Measurements from ENCODE around the gene ACMSD.
"Not testable (repeated sequence)": the region's sequence is repeated elsewhere in the genome, so short reads cannot be mapped to it uniquely, and the experiment has no call there.

The ACMSD gene

DNA sequence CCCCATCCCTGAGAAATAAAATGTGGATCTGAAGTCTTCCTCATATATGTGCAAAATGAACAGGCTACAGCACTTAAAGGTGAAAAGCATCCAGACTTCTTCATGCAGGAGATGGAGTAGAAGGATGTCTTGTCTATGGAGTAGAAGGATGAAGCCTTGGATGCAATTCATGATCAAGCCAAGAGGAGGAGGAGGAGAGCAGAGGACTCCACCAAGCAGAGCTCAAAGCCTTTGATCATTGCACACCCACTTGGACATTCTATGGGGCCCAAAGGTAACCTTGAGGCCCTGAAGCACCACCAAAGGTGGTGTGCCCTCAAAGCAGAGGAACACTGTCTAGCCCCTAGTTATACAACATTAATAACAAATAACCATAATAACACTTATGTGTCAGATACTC lies 17.3 kb downstream of the ACMSD start:
- no peak for DNase-seq

DNA sequence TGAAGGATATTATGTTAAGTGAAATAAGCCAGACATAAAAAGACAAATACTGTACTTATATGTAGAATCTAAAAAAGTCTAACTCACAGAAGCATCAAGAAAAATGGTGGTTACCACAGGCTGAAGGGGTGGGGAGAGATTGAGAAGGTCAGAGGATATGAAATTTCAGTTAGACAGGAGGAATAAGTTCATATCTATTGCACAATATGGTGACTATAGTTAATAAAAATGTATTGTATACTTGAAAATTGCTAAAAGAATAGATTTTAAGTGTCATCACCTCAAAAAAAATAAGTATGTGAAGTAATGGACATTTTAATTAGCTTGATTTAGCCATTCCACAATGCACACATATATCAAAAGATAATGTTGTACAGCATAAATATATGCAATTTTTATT lies 19.8 kb downstream of the ACMSD start:
- DNase-seq, result no peak

DNA sequence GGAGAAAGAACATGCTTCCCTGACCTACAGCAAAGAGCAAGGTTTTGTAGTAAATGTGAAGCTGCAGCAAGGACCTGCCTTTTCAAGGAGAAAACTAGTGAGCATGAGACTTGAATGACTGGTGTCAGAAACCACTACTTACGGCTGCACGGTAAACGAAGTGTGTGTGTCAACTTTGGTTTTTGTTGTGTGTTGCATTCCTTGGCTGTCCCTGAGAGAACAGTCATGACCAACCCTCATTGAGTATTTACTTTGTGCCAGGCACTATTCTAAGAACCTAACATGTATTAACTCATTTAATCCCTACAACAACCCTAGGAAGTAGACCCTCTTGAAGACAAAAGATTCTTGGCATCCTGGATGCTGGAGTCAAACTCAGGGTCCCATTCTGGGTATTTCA lies 22.8 kb downstream of the ACMSD start:
- DNase-seq, result no peak

DNA sequence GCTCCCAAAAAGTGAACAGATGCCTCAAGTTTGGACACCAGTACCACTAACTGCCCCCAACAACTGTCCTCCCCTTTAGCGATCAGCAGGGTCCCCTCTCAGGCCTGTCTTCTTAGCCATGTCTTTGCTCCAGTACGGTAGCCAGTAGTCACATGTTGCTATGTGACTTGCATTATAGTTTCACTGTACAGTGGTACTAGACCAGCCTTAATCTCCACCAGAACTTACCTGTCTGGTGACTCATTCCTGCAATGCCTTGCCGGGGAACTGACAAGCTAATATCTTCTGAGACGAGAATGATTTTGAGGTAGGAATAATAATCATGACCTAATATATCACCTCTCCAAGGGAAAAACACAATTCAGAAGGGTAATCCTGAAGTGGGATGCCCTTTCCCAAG lies 23.7 kb downstream of the ACMSD start:
- no peak for DNase-seq

DNA sequence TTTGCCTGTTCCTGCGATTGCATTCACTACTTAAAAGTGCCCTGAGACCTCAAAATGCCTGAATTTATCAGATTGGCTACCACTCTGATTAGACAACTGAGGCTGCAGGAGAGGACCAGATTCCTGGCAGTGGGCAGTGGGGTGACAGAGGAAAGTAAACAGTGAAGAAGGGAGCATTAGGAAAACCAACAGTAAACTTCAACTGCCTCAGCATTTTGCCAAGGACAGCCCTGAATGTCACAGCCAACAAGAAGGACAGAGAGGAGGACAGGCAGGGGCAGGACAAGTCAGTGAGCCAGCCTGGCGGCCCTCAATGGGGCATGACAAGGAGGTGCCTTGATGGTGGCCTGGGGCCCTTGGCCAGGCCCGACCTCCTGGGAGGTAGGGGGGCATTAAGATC lies 24.3 kb downstream of the ACMSD start:
- no peak for DNase-seq

DNA sequence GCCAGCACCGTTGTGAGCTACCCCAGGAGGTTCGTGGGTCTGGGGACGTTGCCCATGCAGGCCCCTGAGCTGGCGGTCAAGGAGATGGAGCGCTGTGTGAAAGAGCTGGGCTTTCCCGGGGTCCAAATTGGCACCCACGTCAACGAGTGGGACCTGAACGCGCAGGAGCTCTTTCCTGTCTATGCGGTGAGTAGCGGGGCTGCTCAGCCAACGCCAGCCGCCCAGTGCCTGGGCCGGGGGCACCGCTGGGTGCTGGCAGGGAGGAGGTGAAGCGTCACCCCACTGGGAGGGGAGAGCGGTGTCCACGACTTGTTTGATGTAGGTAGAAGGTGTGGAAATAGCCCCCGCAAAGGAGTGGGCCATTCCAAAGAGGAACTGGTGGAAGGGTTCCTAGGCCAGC lies 25.0 kb downstream of the ACMSD start:
- DNase-seq, result no peak

DNA sequence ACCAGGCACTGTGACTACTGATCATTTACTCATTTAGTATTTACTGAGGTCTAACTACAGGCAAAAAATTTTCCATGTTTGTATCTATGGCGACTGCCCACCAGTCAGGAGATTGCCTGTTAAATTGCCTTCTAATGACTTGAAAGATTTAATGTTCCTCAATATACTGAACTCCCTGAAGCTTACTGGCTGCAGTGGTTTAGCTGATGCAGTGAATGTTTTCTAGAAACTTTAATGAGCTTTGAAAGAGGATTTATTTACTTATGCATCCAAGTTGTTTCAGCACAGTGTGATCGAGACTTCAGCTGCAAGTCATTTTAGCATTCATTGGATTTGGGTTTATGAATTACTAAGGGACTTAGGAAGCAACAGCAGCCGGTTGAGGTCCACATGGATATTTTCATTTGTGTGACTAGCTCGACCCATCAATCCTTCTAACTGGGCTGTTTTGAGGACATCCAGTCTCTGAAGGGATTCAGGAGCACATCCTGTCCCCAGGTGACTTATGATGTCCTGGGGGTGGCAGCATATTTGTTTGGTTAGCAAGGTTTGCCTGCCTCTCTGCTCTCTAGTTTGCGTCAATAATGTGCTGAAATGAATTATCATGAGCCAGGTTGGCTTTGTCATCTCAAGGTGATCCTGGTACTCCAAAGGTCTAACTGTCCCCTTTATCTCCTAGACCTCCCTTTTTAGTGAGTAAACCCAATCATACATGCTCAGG lies 26.8 kb downstream of the ACMSD start:
- DNase-seq, result no peak

DNA sequence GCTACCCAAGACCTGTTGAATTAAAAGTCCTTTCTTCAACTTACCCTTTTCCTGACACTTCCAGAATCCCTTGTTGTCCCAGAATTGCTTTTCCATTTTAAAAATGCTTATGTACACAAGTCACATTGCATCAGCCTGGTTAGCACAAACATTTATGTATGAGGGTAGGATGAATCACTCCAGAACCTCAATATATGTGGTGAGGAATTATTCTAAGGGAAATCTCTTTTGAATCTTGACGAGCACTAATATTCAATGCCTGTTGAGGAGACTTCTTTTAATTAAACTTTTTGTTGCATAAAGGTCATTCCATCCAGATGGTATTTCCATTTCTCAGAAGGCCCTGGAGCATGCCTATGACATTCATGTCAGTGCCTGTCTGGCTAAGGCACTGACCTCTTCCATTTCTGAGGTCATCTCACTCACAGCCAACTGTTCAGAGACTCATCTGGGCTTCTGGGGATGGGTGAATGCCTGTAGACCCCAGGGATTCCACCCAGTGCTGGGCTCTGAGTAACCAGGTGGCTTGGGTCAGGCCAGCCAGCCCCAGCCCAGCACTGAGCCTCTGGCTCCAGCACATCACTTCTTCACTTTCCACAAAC lies 28.2 kb downstream of the ACMSD start:
- DNase-seq, result no peak

DNA sequence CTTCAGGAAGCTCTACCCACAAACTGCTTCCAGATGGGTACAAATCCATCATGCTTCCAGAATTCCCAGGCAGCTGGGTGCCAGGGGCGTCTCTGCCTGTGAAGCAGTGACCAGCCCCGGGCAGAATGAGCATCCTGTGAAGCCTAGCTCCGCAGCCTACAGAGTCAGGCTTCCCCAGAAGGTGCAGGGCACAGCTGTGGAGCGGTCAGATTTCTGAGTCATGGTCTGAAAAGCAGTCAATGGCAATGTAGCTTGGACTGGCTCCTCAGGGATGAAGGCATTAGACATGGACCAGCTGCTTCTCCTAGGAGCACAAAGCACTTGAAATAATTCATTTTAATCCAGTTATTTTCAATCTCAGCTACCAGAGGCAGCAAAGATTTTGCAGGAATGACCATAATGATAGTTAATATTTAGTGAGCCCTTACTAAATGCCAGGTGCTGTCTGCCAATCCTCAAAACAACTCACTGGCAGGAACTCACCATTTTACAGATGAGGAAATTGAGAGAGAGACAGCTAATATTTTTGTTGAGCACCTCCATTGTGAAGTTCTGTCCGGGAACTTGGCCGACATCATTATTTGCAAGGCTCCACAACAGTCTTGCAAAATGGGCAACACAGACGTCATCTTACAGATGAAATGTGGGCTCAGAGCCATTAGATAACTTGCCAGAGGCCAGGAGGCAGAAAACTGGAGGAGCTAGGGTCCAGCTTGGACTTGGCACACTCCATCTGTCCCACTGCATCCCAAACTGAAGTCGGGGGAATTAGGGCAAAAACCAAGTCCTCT lies 31.7 kb downstream of the ACMSD start:
- no peak for DNase-seq

DNA sequence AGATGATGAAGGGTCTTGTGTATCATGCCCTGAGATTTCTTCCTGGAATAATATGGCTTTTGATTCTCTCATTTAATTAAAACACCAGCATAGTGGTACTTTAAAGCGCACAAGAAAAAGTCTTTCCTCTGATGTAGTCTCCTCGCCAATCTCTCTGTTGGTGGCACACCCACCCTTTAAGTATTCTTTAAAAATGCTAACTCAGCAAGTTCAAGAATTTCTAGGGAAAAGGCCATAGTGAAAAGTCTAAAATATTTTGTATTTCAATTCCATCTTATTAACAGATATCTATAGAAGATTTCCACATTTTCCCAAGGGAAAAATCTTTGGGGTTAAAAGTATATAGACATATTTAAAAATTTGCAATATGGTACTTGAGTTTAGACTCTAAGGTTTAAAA lies 34.7 kb downstream of the ACMSD start:
- no peak for DNase-seq

DNA sequence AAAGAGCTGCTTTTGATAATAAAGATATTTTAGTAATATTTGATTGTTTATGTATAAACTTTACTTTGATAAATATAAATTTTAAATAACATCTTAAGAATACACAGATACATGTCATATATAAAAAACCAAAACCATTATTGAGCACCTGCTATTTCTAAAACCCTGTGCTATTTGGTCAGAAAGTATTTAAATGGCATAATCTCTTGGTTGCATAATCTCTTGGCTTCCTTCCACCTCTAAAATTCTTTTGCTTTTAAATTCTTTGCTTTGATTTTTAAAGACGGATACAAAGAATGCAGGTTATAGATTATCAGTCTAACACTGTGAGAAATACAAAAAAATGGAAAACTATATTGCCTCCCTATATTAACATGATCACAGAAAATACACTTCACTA lies 36.9 kb downstream of the ACMSD start:
- no peak for DNase-seq

DNA sequence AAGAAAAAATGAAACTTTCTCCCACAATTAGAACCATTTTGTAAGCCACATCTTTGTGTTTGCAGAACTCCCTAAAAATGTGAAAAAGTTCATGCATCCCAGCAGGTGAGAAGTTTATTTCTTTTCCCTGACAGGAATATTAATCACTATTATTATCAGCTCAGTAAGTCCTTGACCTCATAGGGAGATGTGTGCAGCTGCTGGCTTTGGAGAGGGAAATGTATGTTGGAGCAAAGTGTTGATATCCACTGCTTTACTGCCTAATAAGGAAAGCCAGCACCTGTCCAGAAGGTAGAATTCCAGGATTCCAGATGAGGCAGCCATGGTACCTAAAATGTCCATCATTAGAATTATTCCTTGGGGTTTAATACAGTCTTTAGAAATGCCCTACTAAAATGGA lies 44.4 kb downstream of the ACMSD start:
- no peak for DNase-seq

DNA sequence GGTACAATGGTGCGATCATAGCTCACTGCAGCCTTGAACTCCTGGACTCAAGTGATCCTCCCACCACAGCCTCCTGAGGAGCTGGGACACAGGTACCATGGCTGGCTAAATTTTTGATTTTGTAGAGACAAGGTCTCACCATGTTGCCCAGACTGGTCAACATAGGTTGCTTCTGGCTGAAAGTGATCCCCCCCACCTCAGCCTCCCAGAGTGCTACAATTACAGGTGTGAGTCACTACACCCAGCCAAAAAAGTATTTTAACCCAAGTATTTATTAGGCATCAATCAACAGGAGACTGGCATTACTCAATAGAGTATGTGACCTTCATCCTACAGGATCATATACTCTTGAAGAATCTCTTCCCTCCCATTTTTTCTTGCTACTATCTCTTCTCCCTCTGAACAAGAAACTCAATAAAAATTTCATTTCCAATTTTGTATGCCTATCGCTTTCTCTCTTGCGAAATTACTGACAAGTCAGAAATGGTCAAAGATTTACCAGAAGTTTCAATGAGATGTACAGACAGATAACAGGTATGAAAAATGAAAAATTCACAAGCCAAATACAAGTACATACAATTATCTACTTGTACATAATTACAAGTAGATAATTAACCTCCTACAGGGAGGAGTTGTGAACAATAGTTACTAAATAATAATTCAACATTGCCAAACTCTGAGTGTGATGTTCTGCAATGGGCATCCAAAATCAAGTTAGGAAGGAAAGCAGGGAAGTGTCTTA lies 45.3 kb downstream of the ACMSD start:
- no peak for DNase-seq

DNA sequence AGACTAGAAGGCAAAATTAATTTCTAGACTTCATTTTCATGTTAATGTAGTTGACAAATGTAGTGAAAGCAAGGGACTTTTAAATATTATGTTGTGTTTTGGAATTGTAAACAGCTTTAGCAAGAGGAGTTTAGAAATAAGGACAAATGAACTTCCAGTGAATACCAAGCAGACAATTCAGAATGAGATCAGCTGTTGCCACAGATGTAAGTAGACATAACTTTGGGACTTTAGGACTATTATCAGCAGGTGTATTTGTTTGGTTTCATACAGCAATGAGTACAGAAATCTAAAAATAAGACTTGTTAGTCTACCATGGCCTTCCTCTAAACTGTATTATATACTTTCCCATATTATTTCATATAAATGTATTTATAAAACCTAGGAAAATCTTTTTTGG lies 46.0 kb downstream of the ACMSD start:
- DNase-seq, result no peak

DNA sequence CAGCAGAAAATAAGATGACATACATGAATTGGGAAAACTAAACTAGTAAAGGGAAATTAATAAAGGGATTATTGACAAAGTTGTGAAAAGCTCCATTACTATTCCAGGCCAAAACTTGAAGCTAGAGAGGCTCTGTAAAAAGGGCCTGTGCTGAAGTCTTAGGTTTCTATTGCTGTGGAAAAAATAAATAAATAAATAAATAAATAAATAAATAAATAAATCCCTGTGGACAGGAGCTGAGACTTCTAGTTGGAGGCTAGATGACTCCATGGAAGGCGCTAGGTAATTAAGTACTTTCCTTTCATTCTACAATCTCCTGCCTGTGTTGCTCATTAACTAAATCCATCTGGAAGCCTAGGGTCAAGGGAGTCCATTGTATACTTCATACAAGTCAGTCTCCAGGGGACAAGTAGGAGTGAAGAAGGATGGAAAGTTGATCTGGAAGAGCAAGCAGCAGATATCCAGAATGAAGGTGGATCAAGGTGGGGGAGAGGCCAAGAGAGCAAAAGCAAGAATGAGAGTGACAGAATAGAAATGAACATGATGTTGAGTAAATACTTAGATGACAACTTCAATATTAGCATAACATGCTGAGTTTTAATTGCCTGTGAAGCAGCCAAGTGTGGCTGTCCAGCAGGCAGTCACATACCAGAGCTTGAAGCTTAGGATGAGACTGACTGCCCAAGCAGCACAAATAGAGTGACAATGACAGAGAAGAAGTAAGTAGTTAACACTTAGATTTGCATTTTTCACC lies 54.0 kb downstream of the ACMSD start:
- DNase-seq, result no peak

DNA sequence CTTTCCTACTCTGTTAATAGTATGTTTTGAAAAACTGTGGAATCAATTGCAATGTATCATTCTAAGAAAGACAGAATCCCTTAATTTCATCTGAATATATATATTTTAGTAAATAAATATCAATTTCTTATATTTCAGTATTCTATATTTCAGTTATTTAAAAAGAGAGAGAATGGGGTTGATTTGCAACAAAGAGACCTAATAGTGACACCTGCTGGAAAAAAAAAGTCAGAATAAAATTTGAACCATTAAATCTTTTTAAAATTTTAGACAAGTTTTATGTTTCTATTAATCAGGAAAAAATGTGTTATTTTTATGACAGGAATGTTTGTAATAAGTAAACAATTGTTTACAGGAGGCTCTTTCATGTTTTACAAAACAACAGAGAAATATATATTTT lies 59.5 kb downstream of the ACMSD start:
- DNase-seq, result no peak

DNA sequence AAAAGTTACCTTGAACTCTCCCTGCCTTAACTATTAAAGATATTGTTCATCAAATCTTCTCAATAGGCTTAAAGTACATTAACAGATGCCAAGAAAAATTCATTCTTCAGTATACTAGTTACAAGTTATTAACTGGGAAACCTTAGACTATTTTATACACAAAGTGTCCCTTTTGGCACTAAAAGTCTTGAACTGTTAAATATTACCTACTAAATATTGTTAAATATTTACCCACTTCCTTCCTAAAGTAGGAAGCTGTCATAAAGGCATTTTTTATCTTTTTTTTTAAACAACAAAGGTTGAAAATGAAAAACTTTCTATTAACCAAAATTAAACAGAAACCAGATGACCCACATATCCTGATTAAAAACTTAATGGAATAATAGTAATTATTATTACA lies 60.8 kb downstream of the ACMSD start:
- no peak for DNase-seq

DNA sequence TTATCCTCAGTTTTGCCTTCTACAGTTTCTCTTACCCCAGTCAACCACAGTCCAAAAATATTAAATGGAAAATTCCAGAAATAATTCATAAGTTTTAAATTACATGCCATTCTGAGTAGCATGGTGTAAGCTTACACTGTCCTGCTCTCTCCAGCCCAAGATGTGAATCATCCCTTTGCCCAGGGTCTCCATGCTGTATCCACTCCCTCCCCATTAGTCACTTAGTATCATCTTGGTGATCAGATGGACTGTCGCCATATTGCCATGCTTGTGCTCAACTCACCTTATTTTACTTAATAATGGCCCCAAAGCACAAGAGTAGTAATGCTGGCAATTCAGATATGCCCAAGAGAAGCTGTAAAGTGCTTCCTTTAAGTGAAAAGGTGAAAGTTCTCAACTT lies 61.7 kb downstream of the ACMSD start:
- no peak for DNase-seq

DNA sequence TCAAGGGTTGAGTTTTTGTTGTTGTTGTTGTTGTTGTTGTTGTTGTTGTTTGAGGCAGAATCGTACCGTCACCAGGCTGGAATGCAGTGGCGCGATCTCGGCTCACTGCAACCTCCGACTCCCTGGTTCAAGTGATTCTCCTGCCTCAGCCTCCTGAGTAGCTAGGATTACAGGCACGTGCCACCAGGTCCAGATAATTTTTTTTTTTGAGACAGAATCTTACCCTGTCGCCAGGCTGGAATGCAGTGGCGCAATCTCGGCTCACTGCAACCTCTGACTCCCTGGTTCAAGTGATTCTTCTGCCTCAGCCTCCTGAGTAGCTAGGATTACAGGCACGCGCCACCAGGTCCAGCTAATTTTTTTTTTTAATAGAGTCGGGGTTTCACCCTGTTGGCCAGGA lies 65.3 kb downstream of the ACMSD start:
- DNase-seq, result not testable (repeated sequence)

DNA sequence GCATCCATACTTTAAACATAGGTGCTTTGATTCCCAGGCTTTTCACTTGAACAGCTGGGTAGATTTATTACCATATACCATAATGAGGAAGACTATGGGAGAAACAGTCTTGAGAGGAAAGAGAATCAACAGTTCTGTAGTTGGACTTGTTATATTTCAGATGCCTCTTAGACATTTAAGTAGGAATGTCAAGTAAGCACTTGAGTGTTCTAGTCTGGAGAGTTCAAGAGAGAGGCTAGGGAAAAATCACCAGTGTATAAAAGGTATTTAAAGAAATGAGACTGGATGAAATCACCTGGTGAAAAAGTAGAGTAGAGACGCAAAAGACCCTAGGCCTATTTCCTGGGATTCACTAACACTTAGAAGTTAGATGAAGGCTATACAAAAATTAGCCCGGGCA lies 66.8 kb downstream of the ACMSD start:
- DNase-seq, result no peak

DNA sequence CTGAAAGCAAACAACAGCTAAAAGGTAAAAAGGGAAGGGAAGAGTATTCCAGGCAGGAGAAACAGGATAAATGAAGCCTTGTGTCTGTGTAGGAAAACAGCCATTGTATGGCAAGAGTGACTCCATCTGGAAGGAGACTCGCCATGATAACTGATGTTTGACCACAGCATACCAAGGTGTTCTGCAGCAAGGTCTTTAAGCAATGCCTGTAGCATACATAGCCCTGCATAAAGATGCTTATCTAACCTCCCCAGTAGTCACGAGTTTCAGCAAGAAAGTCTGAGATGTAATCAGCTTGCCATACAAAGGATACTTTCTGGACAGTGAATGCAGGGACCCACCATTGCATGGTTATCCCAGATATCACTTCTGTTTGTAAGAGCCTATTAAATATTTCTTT lies 68.3 kb downstream of the ACMSD start:
- DNase-seq, result no peak

DNA sequence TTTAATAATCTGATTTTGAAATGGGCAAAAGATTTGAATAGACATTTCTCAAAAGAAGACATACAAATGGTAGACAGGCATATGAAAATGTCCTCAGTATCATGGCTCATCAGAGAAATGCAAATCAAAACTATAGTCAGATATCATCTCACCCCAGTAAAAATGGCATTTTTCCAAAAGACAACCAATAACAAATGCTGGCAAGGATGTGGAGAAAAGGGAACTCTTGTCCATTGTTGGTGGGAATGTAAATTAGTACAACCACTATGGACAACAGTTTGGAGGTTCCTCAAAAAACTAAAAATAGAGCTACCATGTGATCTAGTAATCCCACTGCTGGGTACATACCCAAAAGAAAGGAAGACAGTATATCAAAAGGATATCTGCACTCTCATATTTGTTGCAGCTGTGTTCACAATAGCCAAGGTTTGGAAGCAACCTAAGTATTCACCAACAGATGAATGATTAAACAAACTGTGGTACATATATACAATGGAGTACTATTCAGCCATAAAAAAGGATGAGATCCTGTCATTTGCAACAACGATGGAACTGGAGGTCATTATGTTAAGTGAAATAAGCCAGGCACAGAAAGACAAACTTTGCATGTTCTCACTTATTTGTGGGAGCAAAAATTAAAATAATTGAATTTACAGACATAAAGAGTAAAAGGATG lies 69.2 kb downstream of the ACMSD start:
- DNase-seq, result not testable (repeated sequence)
